ENCODE measurements around the gene TADA2A. TPM values are rescaled to one million over a fixed set of nuclear protein-coding genes. Genes with fewer than 3 reads are reported as not detected.

Gene TADA2A
- total RNA-seq, 1 donor from 2014 or later = 8.2 TPM

Other genes with a start within 250 kb of the TADA2A start
- gene C17orf78, start 30.9 kb upstream of the TADA2A start, total RNA-seq = not detected
- gene ACACA, start 50 bp upstream of the TADA2A start, total RNA-seq = 119 TPM
- 14.2 TPM for gene DUSP14, start 83.0 kb downstream of the TADA2A start, total RNA-seq
- gene SYNRG, start 202.5 kb downstream of the TADA2A start, total RNA-seq = 22.3 TPM
- 20.6 TPM for gene DDX52, start 236.6 kb downstream of the TADA2A start, total RNA-seq